Mesendoderm (in vitro differentiated cells): ENCODE results near the gene MSRB2. TPM values are rescaled to one million over a fixed set of nuclear protein-coding genes. Genes with fewer than 3 reads are reported as not detected.

Experiments used
- DNase-seq: peaks from one replicate; pipeline ENCODE4 v3.0.0; 2013
- H2AK5ac ChIP-seq: 2 replicates; pipeline ENCODE4 v1.6.1; 2013; ENCODE audit warnings: low read length, inconsistent platforms
- H2BK120ac ChIP-seq: 2 replicates; pipeline ENCODE4 v1.6.1; 2013; ENCODE audit warnings: low read depth, mild to moderate bottlenecking, low read length, moderate library complexity, mixed read lengths
- H2BK15ac ChIP-seq: replicated peaks from 2 replicates; pipeline ENCODE4 v1.6.1; 2013; ENCODE audit warnings: low read depth, mild to moderate bottlenecking, moderate library complexity
- H2BK5ac ChIP-seq: 2 replicates; pipeline ENCODE4 v1.6.1; 2013; ENCODE audit warnings: low read length, inconsistent platforms
- H3K18ac ChIP-seq: 2 replicates; pipeline ENCODE4 v1.6.1; 2013; ENCODE audit warnings: mild to moderate bottlenecking, low read length, mixed read lengths
- H3K23ac ChIP-seq: one replicate; pipeline ENCODE4 v1.6.1; 2013; ENCODE audit warnings: low read length
- H3K27ac ChIP-seq: 2 replicates; pipeline ENCODE4 v1.5.1; 2013; ENCODE audit warnings: low read depth, mild to moderate bottlenecking, inconsistent platforms, low read length, moderate library complexity
- H3K27me3 ChIP-seq: 2 replicates; pipeline ENCODE4 v1.6.1; 2013; ENCODE audit warnings: low read length, control low read depth, mild to moderate bottlenecking, inconsistent platforms; ENCODE audit not compliant: insufficient read depth, poor library complexity
- H3K36me3 ChIP-seq: 2 replicates; pipeline ENCODE4 v1.6.1; 2013; ENCODE audit warnings: low read length, inconsistent platforms; ENCODE audit not compliant: control insufficient read depth, insufficient read depth
- H3K4ac ChIP-seq: one replicate; pipeline ENCODE4 v1.6.1; 2013; ENCODE audit warnings: low read depth, mild to moderate bottlenecking, low read length, moderate library complexity
- H3K4me1 ChIP-seq: 2 replicates; pipeline ENCODE4 v1.6.1; 2013; ENCODE audit warnings: low read depth, low read length, inconsistent platforms; ENCODE audit not compliant: control insufficient read depth
- H3K4me2 ChIP-seq: 2 replicates; pipeline ENCODE4 v1.6.1; 2013; ENCODE audit warnings: low read length
- H3K4me3 ChIP-seq: 2 replicates; pipeline ENCODE4 v1.5.1; 2013; ENCODE audit warnings: mild to moderate bottlenecking, low read length
- H3K56ac ChIP-seq: one replicate; pipeline ENCODE4 v1.6.1; 2013; ENCODE audit warnings: low read length
- H3K79me1 ChIP-seq: 2 replicates; pipeline ENCODE4 v1.6.1; 2013; ENCODE audit warnings: low read length, inconsistent platforms
- H3K79me2 ChIP-seq: 2 replicates; pipeline ENCODE4 v1.6.1; 2013; ENCODE audit warnings: mild to moderate bottlenecking, low read length; ENCODE audit not compliant: control insufficient read depth, insufficient read depth
- H3K9ac ChIP-seq: 2 replicates; pipeline ENCODE4 v1.6.1; 2013; ENCODE audit warnings: low read length, inconsistent platforms
- H4K5ac ChIP-seq: one replicate; pipeline ENCODE4 v1.6.1; 2013; ENCODE audit warnings: low read length
- H4K8ac ChIP-seq: one replicate; pipeline ENCODE4 v1.6.1; 2013; ENCODE audit warnings: low read depth, mild to moderate bottlenecking, control low read depth, low read length, moderate library complexity
- WGBS: extraction: QIAGEN DNeasy Blood & Tissue Kit; methylation state at CpG from one replicate; pipeline ENCODE4 v1.1.7; 2013; ENCODE audit warnings: low lambda C conversion rate, missing lambda C conversion rate; ENCODE audit not compliant: insufficient coverage; ENCODE audit errors: extremely low coverage; 5-methylcytosine and 5-hydroxymethylcytosine counted together
- polyA plus RNA-seq, 2 experiments: library from polyadenylated mRNA; stranded (reverse); fragments of 200-250 nt; gene quantifications; one replicate each; pipeline ENCODE4 v1.2.3, GENCODE V29; 2013

The MSRB2 gene
- polyA plus RNA-seq (2013, experiment 1 of 2): 5.2 TPM
- 5.4 TPM for polyA plus RNA-seq (2013, experiment 2 of 2)

DNA sequence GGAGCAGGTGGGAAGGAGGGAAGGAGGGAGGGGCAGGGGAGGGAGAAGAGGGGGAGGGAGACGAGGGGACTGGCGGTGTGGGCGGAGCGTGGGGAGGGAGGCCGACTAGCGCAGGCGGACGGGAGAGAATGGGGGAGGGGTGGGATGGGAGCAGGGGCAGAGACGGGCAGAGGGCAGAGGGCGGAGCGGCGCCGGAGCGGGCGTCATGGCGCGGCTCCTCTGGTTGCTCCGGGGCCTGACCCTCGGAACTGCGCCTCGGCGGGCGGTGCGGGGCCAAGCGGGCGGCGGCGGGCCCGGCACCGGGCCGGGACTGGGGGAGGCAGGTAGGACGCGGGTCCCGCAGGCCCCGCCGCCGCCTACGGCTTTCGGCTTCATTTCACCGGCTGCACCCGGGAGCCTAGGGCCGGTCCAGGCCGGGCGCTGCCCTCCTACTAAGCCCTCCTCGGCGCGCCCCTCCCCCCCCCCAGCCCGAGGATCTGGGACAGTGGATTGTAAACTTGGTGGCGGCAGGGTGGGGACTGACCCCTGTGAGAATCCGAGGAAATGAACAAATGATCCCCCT, at the start of gene MSRB2:
Gene MSRB2 (plus strand): TSS at position 176 of the 562 bp plus-strand sequence. CDS start 30 bp downstream, at position 206.
- Histone ChIP-seq H3K4me3 (peak within 1 kb of the TSS; percentile 29), H3K27ac (peak within 1 kb of the TSS; percentile 76), H2BK120ac (peak within 1 kb of the TSS; percentile 56), H3K4me2 (peak within 1 kb of the TSS; percentile 56), H3K23ac (no peak within 1 kb of the TSS), H3K18ac (peak within 1 kb of the TSS; percentile 97), H3K79me1 (no peaks in the 10 kb centered on the region), H3K9ac (peak within 1 kb of the TSS; percentile 68), H3K27me3 (no peaks in the 10 kb centered on the region), H3K4ac (peak within 1 kb of the TSS; percentile 84), H3K56ac (peak within 1 kb of the TSS; percentile 80), H2BK5ac (no peak within 1 kb of the TSS), H3K4me1 (peaks cover 4% of the 10 kb centered on the region), H4K5ac (no peak within 1 kb of the TSS), H2BK15ac (no peak within 1 kb of the TSS), H3K36me3 (no peaks in the 10 kb centered on the region), H2AK5ac (no peak within 1 kb of the TSS), H4K8ac (peak within 1 kb of the TSS; percentile 91), H3K79me2 (no peaks in the 10 kb centered on the region)
- DNase-seq: peak; percentile 97
- WGBS: no CpG with 5 or more reads among the region's 50 CpGs

DNA sequence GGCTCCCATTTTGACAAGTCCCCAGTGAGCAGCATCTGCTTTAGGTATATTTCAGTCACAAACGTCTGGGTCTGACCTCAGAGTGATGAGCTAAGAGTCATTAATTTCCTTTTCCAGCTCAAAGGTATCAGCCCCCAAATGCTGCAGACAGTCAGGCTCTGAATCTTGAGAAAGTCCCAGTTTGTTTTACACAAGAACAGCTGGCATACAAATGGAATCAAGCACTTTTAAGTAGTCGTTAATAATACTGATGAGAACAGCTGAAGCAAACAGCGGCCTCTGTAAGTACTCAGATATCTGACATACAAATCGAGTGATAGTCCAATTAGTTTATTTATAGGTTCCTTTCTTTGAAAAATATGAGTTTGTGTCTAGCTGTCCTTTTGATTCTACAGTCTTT, 49.4 kb upstream of the MSRB2 start:
- no peak overlapping the region for H3K4me3 ChIP-seq
- no peak overlapping the region for H3K4ac ChIP-seq
- no peaks in the 10 kb centered on the region for H3K79me1 ChIP-seq
- no peak overlapping the region for H3K4me2 ChIP-seq
- no peak for DNase-seq
- H2BK15ac ChIP-seq: no peak overlapping the region
- no peak overlapping the region for H2AK5ac ChIP-seq
- no peaks in the 10 kb centered on the region for H3K27me3 ChIP-seq
- no peaks in the 10 kb centered on the region for H3K4me1 ChIP-seq
- H3K18ac ChIP-seq: no peak overlapping the region
- no peak overlapping the region for H3K27ac ChIP-seq
- no peak overlapping the region for H3K23ac ChIP-seq
- no CpG with 5 or more reads among the region's 4 CpGs for WGBS
- no peak overlapping the region for H4K5ac ChIP-seq
- no peaks in the 10 kb centered on the region for H3K79me2 ChIP-seq
- no peak overlapping the region for H3K56ac ChIP-seq
- no peak overlapping the region for H3K9ac ChIP-seq
- no peaks in the 10 kb centered on the region for H3K36me3 ChIP-seq
- H2BK5ac ChIP-seq: no peak overlapping the region
- H2BK120ac ChIP-seq: no peak overlapping the region
- H4K8ac ChIP-seq: no peak overlapping the region

DNA sequence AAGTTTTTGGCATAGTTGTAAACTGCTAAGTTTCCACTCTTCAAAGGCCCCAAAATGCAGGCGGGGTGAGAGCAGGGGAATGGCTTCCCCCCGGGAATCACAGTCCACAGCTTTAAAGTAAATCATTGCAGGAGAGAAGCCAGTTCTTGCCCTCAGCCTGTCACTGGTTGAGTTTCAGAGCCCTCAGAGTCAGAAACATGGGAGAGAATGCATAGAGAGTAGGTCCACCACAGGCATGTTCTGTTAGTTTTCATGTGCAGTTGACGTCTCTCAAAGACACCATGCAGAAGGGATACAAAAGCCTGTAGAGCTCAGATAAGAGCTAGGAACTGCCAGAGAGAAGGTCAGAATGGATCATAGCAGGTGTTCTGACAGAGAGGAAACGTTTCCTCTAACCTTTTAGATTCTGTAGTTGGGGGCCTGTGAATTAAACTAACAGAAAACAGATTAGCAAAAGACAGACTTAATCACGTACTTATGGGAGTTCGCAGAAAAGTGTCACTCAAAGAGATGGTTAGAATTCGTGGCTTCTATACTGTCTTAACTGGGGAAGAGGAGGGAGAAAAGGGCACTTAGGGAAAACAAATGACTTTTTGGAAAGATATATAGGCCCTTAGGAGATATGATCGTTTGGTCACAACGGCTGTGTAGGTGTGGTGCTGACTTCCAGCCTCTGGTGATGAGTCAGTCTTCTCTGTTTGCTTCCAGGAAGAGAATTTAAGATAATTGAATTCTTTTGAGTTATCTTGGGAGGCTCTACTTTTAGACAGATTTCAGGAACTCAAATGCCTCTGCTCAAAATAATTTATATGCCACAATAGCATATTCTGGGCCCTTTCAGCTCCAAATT, 48.0 kb upstream of the MSRB2 start:
- no CpG with 5 or more reads among the region's 9 CpGs for WGBS
- DNase-seq: no peak

DNA sequence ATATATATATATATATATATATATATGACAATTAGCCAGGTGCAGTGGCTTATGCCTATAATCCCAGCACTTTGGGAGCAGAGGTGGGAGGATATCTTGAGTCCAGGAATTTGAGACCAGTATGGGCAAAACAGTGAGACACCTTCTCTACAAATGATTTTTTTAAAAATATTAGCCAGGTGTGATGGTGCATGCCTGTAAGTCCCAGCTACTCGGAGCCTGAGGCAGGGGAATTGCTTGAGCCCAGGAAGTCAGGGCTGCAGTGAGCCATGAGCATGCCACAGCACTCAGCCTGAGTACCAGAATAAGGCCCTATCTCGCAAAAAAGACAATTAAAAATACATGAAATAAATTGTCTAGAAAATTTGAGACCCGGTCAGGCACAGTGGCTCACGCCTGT, 47.2 kb upstream of the MSRB2 start:
- WGBS: no CpG with 5 or more reads among the region's 4 CpGs
- H2AK5ac ChIP-seq: no peak overlapping the region
- no peak overlapping the region for H4K8ac ChIP-seq
- no peak overlapping the region for H2BK5ac ChIP-seq
- no peak overlapping the region for H2BK120ac ChIP-seq
- H3K4me1 ChIP-seq: no peaks in the 10 kb centered on the region
- no peak overlapping the region for H2BK15ac ChIP-seq
- no peaks in the 10 kb centered on the region for H3K79me2 ChIP-seq
- no peaks in the 10 kb centered on the region for H3K27me3 ChIP-seq
- no peak overlapping the region for H3K18ac ChIP-seq
- H3K27ac ChIP-seq: no peak overlapping the region
- DNase-seq: no peak
- no peak overlapping the region for H3K9ac ChIP-seq
- H4K5ac ChIP-seq: no peak overlapping the region
- no peaks in the 10 kb centered on the region for H3K79me1 ChIP-seq
- no peak overlapping the region for H3K4me3 ChIP-seq
- H3K36me3 ChIP-seq: no peaks in the 10 kb centered on the region
- H3K4me2 ChIP-seq: no peak overlapping the region
- H3K23ac ChIP-seq: no peak overlapping the region
- H3K4ac ChIP-seq: no peak overlapping the region
- no peak overlapping the region for H3K56ac ChIP-seq

More for the DNA sequence above, 48.0 kb upstream of the MSRB2 start:
- no peak overlapping the region for H4K5ac ChIP-seq
- H3K23ac ChIP-seq: no peak overlapping the region
- no peaks in the 10 kb centered on the region for H3K79me1 ChIP-seq
- no peaks in the 10 kb centered on the region for H3K27me3 ChIP-seq
- no peak overlapping the region for H2AK5ac ChIP-seq
- H3K4me2 ChIP-seq: no peak overlapping the region
- H3K4me3 ChIP-seq: no peak overlapping the region
- no peak overlapping the region for H2BK15ac ChIP-seq
- H3K4ac ChIP-seq: no peak overlapping the region
- no peak overlapping the region for H3K56ac ChIP-seq
- H3K36me3 ChIP-seq: no peaks in the 10 kb centered on the region
- no peak overlapping the region for H2BK120ac ChIP-seq
- H3K18ac ChIP-seq: no peak overlapping the region
- H3K4me1 ChIP-seq: no peaks in the 10 kb centered on the region
- H2BK5ac ChIP-seq: no peak overlapping the region
- no peak overlapping the region for H3K27ac ChIP-seq
- H3K79me2 ChIP-seq: no peaks in the 10 kb centered on the region
- no peak overlapping the region for H4K8ac ChIP-seq
- H3K9ac ChIP-seq: no peak overlapping the region

DNA sequence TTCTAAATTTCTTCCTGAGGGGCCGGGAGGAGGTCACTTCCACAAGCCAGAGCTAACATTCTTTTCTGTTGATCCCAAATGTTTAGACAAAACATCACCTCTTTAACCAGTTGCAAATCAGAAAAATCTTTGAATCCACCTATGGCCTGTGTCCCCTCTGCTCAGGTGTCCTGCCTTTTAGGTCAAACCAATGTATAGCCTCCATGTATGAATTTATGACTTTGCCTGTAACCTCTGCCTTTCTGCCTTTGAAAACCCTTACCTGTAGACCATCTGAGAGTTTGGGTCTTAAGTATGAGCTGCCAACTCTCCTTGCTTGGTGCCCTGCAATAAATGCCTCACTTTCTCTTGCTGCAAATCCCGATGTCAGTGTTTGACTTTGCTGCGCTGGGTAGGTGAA, 44.1 kb upstream of the MSRB2 start:
- DNase-seq: no peak
- H3K4me1 ChIP-seq: peaks cover 4% of the 10 kb centered on the region
- no peak overlapping the region for H3K18ac ChIP-seq
- H3K23ac ChIP-seq: no peak overlapping the region
- no CpG with 5 or more reads among the region's 3 CpGs for WGBS
- H3K27ac ChIP-seq: no peak overlapping the region
- H4K5ac ChIP-seq: no peak overlapping the region
- no peaks in the 10 kb centered on the region for H3K79me2 ChIP-seq
- H2BK120ac ChIP-seq: no peak overlapping the region
- no peak overlapping the region for H3K56ac ChIP-seq
- H3K27me3 ChIP-seq: no peaks in the 10 kb centered on the region
- H3K79me1 ChIP-seq: no peaks in the 10 kb centered on the region
- no peak overlapping the region for H3K4me2 ChIP-seq
- no peak overlapping the region for H4K8ac ChIP-seq
- no peak overlapping the region for H2BK5ac ChIP-seq
- H3K36me3 ChIP-seq: no peaks in the 10 kb centered on the region
- H2BK15ac ChIP-seq: no peak overlapping the region
- no peak overlapping the region for H2AK5ac ChIP-seq
- H3K9ac ChIP-seq: no peak overlapping the region
- no peak overlapping the region for H3K4ac ChIP-seq
- H3K4me3 ChIP-seq: no peak overlapping the region
